Activated gamma-delta T cell (primary cell): ENCODE data around the gene ATP8A1.

Source experiments
- DNase-seq: peaks from one replicate; lab custom pipeline; 2025; lab: John Stamatoyannopoulos, UW

The ATP8A1 gene

DNA sequence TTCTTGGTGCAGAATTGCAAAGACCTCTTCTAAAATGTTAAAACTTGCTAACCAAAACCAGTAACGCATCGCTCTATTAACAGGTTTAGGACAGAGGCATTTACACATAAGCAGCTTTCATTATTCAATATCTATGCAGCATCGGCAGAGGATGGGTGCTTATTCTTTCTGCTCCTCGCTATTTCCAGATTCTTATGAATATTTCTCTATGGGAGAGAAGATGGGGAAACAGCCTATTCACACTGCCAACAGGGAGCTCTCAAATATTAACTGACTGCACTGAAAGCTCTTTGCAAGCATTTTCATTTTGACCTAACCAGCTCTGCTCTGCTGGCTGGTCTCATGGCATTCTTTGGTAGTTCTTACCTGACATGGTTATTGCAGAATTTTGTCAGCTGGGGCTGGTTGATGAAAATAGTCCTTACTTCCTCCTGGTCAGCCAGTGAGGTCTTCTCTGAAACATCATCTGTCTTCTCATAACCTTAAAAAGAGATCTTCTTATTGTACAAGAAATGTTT, 30.2 kb downstream of the ATP8A1 start:
- DNase-seq, result no peak

DNA sequence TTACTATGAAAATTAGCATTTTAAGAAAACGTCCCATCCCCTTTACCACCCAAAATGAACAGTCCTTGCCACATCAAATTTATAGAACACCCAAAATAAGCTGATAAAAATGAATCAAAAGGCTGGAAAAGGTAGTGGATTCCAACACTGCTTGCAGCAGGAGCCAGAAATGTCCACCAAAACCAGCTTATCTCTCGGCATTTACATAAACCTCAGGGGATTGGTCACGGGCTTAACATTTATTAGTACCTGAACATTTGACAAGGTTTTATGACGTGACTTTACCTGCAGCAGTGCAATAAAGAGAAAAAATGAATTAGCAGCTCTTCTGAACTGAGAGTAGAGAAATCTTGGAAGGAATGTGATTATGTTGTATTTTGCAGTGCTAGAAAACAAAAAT, 31.6 kb downstream of the ATP8A1 start:
- no peak for DNase-seq

DNA sequence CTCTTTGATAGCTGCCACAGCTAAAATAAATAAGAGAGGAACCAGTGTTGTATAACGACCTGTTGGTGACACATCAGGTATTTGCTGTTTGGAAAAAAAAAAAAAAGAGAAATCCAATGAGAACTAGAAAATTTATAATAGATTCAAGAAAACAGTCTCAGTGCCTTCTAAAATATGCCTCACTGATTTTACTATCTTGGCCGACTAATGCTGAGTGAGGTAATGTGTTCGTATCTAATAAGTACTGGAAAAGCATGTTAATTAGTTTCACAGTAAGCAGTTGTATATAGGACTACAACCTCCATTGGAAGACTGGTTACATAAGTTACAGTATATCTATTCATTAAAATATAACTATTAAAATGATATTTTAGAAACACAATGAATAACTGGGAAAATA, 32.4 kb downstream of the ATP8A1 start:
- no peak for DNase-seq

DNA sequence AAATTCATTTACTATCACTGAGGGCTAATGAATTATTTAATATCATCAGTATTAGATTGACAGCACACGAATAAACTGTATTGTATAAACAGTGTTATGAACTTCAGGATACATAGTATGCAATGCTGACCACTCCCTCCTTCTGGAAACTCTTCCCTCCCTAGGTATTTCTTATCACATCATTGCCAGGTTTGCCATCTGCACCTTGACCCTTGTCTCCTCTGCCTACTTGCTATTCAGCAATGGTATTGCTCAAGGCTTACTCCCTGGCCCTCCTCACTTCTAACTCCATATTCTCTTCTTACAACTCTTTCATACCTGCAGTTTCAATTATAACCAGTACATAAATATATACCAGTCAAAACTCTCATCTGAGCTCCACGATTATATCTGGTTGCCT, 38.9 kb downstream of the ATP8A1 start:
- no peak for DNase-seq

DNA sequence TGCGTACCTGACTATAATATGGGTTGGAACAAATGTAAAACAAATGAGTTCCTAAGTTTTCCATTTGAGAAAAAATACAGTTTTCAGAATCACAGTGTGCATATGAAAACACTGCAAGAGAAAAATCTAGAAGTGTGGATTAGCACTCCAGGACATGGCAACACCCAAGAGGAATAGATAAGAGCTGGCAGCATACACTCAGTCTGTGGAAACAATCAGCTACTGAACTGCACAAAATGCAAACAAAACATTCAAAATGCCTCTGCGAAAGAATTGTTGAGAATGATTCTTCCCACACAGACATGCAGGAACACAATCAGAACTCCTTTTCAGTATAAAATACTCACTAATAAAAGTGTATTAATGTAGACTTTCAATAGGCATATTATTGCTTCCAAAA, 39.9 kb downstream of the ATP8A1 start:
- DNase-seq, result no peak

DNA sequence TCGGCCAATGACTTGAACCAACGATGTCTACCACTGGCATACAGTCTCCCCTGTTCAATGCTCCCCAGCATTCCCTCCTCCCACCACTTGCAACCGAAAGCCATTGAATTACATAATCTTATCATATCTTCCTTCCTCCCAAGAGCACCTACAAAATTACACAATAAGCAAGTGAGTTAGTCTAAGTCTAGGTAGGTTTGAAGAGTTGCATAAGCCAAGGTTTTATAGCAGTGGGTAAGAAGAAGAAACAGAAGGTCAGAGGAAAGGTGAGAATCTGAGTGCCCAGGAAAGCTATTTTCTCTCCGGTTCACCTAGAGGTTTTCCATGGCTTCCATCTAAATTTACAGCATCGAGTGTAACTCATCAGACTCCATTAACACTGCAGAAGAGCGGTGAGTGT, 40.3 kb downstream of the ATP8A1 start:
- DNase-seq, result no peak

DNA sequence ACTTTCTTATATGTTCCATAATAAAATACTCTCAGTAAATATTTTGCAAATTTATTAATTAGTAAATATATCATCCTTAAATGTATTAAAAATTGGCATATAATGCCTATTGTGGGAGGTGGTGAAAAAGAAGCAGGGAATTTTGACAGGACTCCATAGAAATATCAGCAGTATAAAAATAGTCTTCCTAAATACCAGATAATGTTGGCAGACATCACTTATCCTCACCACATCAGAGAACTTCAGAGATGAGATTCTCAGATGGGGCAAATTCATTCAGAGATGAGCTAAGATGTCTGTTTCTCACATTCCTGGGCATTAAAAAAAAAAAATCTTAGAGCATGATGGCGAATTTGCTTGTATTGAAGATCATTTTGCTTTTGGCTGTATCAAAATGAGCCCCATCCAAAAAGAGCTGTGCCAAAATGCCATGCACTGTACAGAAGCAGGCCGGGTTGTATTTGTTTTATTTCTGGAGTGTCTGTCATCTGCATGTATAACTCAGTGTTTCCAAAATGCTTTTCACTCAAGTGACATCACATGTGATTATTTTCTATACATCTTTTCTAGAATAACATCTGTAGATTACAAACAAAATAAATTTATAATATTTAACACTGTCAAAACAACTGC, 41.7 kb downstream of the ATP8A1 start:
- no peak for DNase-seq

DNA sequence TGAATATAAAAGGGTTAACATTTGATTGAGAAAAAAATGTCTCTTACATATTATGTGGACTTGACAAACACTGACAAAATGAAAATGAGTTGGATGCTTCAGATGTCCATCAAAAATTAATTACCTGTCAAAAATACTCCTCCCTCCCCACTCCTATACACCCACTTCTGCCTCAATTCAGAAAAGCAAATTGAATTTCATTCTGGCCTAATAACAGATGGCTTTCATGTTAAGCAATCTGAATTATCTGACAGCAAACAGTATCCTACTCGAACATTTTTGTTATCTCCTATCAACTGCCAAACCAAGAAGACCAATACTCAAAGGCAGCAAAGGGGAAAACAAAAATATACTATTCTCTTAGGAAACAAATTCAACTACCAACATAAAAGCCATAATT, 44.0 kb downstream of the ATP8A1 start:
- DNase-seq, result no peak

DNA sequence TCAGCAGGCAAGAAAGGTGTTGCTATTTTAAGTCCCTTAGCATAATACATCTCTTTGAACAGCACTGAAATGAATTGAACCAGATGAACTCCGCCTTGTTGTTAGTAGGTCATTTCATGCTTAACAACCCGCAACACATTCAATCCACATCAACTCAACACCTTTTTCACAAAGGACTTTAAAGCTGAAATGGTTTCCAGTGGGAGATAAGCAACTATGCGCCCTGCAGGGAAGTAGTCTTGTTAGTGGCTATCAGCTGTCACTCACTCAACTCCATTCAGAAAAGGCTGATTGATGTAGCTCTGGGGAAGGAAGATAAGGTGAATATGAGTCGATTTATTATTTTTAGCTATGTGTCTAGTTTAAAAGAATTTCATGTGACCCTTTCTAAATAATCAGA, 46.0 kb downstream of the ATP8A1 start:
- no peak for DNase-seq

DNA sequence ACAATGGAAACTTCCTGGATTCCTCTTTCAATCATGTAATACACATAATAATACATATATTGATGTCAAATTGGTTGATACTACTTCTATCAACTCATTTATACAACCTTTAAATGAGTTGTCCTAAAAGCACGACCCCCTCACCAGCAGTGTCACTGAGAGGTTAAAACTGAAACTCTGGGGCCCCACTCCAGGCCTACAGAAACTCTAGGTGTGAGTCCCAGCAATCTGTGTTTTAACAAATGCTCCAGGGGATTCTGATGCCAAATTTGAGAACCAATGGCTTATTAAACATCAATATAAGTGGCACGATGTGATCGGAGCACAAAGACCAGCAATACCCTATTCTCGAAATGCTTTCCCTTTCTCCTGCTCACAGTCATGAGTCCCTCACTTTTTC, 47.9 kb downstream of the ATP8A1 start:
- DNase-seq, result no peak

DNA sequence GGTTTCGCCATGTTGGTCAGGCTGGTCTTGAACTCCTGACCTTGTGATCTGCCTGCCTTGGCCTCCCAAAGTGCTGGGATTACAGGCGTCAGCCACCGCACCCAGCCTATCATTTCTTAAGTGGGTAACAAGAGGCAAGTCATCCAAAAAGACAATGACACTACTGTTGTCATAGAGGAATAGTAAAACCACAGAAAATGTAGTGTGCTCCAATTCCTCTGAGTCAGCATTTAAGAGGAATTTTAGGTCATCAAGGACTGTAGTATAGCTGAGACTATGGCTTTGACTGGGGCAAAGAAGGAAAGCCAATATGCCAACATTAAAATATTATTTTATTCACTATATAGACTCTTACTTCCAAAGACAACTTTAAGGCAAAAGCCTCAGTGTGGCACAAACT, 48.4 kb downstream of the ATP8A1 start:
- no peak for DNase-seq

DNA sequence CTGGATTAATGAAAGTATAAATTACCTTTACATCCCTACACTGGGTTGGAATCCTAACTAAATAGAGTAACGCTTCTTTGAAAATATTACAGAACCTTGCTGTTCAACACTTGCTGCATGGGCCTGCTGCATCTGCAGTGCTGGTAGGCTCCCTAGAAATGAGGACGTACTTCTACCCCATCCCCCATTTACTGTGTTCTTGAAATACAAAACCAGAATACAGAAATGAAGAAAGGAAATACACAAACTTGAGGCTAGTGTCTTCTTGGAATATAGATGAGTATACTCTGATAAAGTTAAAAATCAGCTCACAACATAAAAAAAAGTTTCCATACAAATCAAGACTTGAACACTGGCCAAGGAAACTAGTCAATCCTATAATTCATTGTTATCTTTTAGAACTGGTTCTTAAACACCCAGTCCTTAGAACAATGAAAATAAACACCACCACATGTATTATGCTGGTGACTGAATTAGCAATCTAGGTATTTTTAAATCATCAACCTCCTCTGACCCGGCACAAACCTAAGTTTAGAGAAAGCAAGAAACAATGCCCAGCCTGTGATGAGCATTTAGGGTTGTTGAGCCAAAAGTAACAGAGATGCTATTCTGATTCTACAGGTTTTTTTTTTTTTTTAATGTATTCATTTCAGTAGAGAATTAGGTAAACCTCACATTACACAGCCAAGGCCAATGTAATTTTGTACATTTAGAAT, 49.7 kb downstream of the ATP8A1 start:
- DNase-seq, result no peak

DNA sequence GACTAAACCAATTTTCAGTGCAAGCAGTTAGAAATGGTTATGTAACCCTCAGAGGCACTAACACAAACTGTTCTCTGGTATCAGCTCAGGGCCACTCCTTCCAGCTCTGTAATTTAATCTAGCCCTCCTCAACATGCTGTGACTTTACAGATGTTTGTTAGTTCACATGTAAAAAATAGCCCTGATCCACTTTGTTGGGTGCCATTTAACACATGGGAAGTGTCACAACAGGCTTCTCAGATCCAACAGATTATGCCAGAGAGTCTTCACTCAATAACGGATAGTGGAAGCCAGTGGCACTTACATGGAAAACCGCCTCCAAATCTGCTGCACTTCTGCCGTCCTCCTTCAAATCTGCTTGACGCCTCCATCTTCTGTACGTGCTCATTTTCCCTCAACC, 51.6 kb downstream of the ATP8A1 start:
- no peak for DNase-seq

DNA sequence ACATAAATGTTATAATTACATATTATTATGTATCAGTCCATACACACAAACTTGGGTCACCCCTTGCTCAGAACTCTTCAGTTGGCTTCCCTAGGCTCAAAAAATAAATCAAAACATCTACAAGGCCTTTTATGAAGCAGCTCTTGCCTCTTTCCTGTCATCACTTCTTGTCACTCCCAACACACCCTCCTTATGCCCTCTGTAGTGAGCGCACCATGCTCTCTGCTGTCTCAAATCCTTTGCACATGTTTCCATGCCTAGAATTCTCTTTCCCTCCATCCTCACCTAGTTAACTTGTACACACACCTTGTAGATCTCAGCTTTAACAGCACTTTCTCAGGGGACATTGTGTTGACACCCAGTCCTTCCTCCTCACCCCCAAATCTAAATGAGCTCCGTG, 53.0 kb downstream of the ATP8A1 start:
- no peak for DNase-seq

DNA sequence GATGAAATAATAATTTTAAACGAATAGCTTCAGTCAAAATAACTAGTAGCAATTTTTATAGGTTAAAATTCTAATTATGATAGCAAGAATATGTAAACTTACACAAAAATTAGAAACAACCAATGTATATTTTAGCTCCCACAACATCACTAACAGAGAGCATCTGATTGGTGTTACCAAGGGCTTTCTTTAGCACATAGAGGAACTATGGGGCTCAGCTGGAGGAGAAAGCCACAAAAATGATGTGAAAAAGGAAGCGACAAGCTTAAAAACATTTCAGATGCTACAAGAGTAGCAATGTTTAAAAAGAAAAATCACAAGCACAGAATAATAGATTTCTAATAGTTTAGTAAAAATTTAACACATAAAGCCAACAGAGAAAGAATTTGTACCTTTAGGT, 56.3 kb downstream of the ATP8A1 start:
- DNase-seq, result no peak

DNA sequence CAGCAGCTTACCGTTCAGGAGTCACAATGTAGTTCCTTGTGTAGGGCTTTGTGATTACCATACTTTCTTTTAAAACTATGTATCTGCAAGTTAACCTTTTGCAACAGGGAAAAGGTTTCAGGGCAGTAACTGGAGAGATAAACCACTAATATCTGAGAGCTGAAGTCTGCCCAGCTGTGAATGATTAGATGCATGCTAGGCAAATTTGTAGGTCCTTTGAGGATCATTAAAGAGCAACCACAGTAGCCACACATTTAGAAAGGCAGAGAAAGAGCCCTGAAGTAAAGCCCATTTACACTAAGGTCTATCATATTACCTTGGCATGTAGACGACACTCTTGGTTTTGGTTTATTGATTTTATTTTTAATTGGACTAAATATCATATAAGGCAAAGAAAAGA, 60.0 kb downstream of the ATP8A1 start:
- DNase-seq, result no peak

DNA sequence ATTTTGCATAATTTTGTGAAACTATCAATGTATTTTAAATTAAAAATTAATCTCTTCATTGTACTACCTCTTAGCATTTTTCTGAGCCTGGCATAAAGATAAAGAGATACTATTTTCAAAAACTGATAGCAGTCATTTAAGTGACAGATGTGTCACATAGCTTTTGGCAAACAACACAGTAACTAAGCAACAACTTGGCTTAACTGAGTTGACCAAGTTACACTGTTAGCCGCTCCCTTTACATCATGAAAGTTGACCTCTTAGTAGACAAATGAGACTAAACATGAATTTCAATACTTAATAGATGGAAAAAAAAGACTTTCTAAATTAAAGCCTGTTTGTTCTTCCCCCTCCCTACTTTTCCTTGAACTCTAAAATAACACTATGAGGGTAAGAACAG, 62.0 kb downstream of the ATP8A1 start:
- no peak for DNase-seq

DNA sequence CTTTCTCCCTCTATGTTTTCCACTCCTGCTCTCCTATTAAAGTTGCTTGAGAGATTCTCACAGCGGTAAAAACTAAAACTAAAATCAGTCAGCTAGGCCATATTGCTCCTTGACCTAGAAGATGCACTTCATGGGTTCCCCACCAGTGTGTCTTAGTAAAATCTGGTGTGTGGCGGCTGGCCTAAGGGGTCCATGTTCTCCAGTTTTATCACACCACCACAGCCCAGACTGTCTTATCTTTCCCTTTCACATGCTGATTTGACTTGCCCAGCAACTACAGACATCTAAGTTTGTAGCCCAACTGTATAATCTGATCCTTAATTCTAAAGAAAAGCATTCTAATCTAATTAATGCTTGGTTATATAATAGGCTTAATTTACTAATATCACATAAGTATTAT, 68.0 kb downstream of the ATP8A1 start:
- DNase-seq, result no peak

DNA sequence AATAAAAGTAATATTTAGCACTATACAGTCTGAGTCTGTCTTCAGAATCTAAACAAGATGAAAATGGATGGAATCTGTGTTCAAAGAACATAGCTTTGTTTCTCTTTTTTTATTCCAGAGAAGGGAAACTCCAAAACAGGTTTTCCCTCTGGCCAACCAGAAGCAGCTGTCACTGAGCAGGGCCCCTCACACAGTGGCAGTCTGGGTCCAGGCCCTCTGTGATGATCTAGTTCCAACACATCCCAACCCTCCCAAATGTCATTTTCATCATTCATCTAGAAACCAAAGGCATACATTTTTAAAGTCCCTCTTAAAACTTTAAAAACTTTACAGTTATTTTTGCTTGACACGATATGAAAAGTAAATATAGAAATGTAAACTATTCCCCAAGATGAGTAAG, 70.1 kb downstream of the ATP8A1 start:
- no peak for DNase-seq

DNA sequence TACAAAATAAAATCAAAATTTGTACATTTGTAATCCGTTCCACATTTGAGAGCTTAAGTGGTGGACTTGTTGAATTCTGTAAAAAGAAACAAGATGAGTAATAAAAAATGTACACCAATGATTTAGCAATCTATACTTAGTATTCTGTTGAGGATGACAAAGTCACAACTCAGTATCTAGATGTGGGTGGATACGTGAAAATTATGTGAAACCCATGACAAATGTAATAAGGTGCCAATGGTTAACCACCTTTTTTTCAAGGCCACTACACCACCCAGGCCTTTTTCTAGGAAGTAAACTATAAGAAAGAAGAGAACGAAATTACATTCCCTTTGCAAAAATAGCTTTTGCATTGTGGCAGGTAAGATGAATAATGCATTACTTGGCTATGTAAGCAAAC, 77.0 kb downstream of the ATP8A1 start:
- no peak for DNase-seq

DNA sequence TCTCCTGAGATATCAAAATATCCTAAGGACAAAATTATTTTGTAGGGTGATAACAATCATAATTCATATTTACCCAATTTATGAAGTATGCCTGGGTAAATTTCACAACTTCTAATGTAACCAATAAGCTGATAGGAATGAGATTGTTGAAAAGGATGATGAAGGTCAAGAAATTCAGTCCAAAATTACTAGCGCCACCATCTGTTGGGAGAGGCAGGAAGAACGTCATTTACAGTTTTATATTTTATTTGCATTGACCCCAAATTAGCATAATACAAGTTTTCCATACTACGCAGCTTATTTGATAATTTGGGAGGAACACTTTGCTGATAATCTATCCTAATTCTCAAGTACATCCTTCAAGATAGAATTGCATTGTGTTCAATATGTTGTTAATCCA, 78.7 kb downstream of the ATP8A1 start:
- DNase-seq, result no peak

DNA sequence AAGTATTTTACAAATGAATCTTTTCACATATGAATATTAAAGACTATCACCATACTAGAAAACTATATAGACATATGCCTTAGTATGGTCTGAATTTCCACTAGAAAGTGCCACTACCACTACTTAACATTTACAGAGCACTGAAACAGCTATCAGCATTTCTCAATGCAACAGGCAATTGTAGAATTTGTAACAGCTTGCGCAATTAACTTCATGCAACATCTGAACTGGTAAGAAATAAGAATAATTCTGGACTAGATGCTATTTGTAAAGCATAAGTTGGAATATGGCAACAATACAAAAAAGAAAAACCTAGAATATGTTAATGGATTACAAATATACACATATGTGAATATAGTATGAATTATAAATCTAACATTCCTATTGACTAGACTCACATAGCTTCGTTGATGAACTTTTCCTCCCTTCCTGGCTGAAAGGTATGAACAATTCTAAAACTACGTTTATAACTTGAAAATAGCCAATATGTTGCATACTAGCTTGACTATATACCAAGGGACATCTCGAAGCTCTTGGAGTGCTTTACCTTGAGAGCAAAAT, 82.0 kb downstream of the ATP8A1 start:
- DNase-seq, result no peak

DNA sequence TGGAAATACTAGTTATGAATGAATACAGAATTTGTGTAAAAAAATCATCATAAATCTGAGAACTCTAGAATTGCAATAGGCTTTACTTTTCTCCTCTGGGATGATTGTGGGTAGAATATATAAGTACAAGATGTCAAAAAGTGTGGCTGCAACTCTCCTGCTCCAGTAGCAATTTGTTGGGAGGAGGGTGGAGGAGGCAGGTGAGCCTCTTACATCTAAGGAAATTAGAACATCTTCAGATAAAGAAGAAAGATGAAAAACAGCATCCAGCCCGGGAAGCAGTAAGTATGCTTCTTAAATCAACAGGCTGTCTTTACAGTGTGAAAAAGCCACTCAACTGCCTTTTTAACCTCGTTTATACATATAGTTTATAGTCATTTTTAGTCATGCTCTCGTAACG, 83.7 kb downstream of the ATP8A1 start:
- DNase-seq, result no peak

DNA sequence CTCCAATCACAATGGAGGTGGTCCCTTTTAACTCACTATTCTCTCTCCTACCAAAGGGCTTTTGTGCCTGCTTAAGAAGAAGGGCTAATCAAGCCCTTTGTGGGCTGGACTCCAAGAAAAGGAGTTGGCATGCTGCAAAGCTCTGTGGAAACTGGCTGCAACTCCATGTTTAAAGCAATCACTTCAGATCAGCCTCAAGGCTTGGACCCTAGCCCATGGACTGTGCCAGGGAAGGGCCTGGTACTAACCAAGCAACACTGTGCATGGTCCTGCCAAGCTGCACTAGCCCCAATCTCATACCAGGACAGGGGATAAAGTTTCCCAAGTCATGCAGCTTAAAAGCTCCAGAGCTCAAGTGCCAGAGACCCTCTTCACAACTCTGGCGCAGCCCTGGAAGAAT, 86.7 kb downstream of the ATP8A1 start:
- DNase-seq, result no peak
